Heart right ventricle (tissue), 16 donors: Measurements from ENCODE around the gene SV2A. TPM values are rescaled to one million over a fixed set of nuclear protein-coding genes. Genes with fewer than 3 reads are reported as not detected.

ENCODE experiments used
- ATAC-seq, 8 donors: fragments of 200-7000 bp; cut with Tn5 transposase; one replicate each; pipeline ENCODE4 v1.9.1; 2020; ENCODE audit warnings: mild to moderate bottlenecking in 8 of 8, moderate library complexity in 8 of 8, moderate number of reproducible peaks in 1 of 8
- DNase-seq, 2 donors: peaks; one replicate each; pipeline ENCODE4 v3.0.0-alpha.2; 2020
- H3K27ac ChIP-seq, 10 donors: fragments of 200-600 bp; sonication (generic) in 2 of 10; one replicate each; pipeline versions ENCODE4 v1.5.0 to v1.8.0; 2020 to 2022; ENCODE audit warnings: mild to moderate bottlenecking in 3 of 10
- H3K27me3 ChIP-seq, 7 donors: fragments of 200-600 bp; one replicate each; pipeline ENCODE4 v1.8.0; 2021 to 2022; ENCODE audit warnings: mild to moderate bottlenecking in 2 of 7
- H3K36me3 ChIP-seq, 9 donors: fragments of 200-600 bp; sonication (generic) in 1 of 9; one replicate each; pipeline versions ENCODE4 v1.5.0 to v1.8.0; 2020 to 2022; ENCODE audit warnings: mild to moderate bottlenecking in 2 of 9
- H3K4me1 ChIP-seq, 9 donors: fragments of 200-600 bp; sonication (generic) in 1 of 9; one replicate each; pipeline versions ENCODE4 v1.5.0 to v1.8.0; 2020 to 2022; ENCODE audit warnings: mild to moderate bottlenecking in 4 of 9
- H3K4me3 ChIP-seq, 10 donors: fragments of 200-600 bp; sonication (generic) in 2 of 10; one replicate each; pipeline versions ENCODE4 v1.5.0 to v1.8.0; 2020 to 2022; ENCODE audit warnings: mild to moderate bottlenecking in 7 of 10, moderate library complexity in 2 of 10
- H3K9me3 ChIP-seq, 11 donors: fragments of 200-600 bp in 10 of 11; sonication (generic) in 2 of 11; one replicate each; pipeline versions ENCODE4 v1.5.0 to v1.8.0; 2013 to 2022; ENCODE audit warnings: mild to moderate bottlenecking in 2 of 11, control low read depth in 1 of 11, moderate library complexity in 1 of 11
- CTCF ChIP-seq, 9 donors: fragments of 200-600 bp; sonication (generic) in 2 of 9; IDR thresholded peaks; one replicate each; pipeline versions ENCODE4 v1.5.0 to v1.8.0; 2021 to 2022; ENCODE audit warnings: antibody characterized with exemption in 9 of 9, mild to moderate bottlenecking in 5 of 9, moderate library complexity in 1 of 9
- WGBS, 2 donors: extraction: QIAGEN DNeasy Blood & Tissue Kit; methylation state at CpG; one replicate each; pipeline ENCODE4 v1.1.7; 2013; ENCODE audit warnings: inconsistent platforms in 1 of 2; 5-methylcytosine and 5-hydroxymethylcytosine counted together
- intact Hi-C, 10 donors: fragments of 100-400 bp; cut with DNase I; formaldehyde crosslinking; loops; one replicate each; pipeline versions ENCODE4 v1.11.1 to v1.14.2; 2022
- polyA plus RNA-seq, 2 donors: library from polyadenylated mRNA; stranded (reverse); fragments of 200-250 nt; gene quantifications; one replicate each; pipeline ENCODE4 v1.2.3, GENCODE V29; 2013
- total RNA-seq, 10 donors: library from RNA; stranded (reverse); fragmentation: NEBNext Ultra II Directional in 3 of 10; extraction: Animal tissue kit (Norgen Biotek cat#: 25700) in 3 of 10; gene quantifications; one replicate each; pipeline versions ENCODE4 v1.2.1 to v1.2.4, GENCODE V29; 2021 to 2023
- donor health status: Arrhythmogenic right ventricular cardiomyopathy.
- donor health status: ischemic (EF 13 %, LVEDD 7.1; RV severe dilation, severe dysfunction).
- donor health status: healthy with polysubstance abuse.
- donor health status: DM: no; HTN: yes; CAD: no.
- donor health status: DM: no; HTN: no; CAD: no.
- donor health status: ischemic (EF 25% LVEDD 6.9; RV normal size, moderate dysfunction).
- donor health status: ischemic (EF 25% LVEDD 5.7; RV mildly dilated, moderate dysfunction).
- donor health status: healthy.
- donor health status: DM: yes; HTN: yes; CAD: no.
- donor health status: Ischemic cardiomyopathy.
- donor health status: ischemic (EF 35%, LVEDD 5.7; RV mildly dilated, moderate dysfunction).
- donor health status: nonischemic (EF 11% LVEDD 7.7; RV severe dilation, severe dysfunction).
- donor health status: DM: yes; HTN: yes; CAD: no.
- donor health status: PGD.
- donor health status: ischemic (EF 29% LVEDD 5.4; RV normal size, mild dysfunction).
- donor health status: nonischemic (EF 23%, LVEDD 6.1; RV moderate dilation, normal function).

SV2A gene
- total and polyA plus RNA-seq, 12 donors: 0.14 to 0.68 (median 0.37) TPM

DNA sequence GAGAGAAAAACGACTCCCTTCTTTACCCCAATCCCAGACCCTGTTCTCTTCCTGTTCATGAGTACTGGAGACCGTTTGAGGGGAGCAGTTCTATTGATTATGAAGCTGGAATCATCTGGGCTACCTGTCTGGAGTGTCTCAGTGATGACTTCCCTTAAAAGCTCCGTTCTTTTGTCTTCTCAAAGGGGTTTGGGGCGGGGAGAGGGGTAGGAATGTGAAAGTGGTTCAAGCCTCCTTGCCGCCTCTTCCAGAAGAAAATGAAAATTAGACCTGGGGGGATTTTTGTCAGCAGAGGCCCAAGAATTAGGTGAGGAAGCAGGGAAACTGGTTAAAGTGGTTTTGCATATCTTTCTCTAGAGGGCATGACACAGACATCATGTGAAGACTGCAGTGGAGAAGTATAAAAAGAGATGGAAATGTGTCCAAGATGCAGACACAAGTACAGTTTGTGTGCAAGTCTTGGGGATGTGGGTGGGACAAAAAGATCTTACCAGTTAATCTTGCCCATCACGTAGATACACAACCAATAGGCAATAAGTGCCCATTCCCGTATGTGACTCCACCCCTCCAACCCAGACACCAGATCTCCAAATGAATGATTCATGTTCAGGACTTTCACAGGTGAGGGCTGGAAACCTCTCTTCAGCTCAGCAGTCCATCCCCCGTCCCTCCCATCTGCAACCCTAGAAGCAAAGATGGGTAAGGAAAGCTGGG, 19.5 kb upstream of the SV2A start:
- TF ChIP-seq CTCF (IDR thresholded peaks at IDR 0.05): no peak
- ATAC-seq (no peak), DNase-seq (no peak)
- peak overlapping the region; percentile 10 to 63 (median 49) for H3K4me3 ChIP-seq
- peak overlapping the region in 6 of 10 donors; percentile 19 to 84 (median 74) for H3K27ac ChIP-seq
- peaks cover 0 to 59% (median 40%) of the 10 kb centered on the region in 9 donors for H3K4me1 ChIP-seq
- WGBS, 2 donors: 22 to 28% methylated on average over 8 of the region's 8 CpGs
- H3K36me3 ChIP-seq: peaks cover 0 to 7% (median 0%) of the 10 kb centered on the region in 9 donors
- H3K27me3 ChIP-seq: no peaks in the 10 kb centered on the region
- intact Hi-C loops: loop anchor here in 1 of 10 donors (5.0 kb wide), 1 partner anchor 40 kb away; the partner anchor contains the start of gene BOLA1
- no peaks in the 10 kb centered on the region for H3K9me3 ChIP-seq

- WGBS, 2 donors: 21 to 22% methylated on average over 18 of the region's 18 CpGs
- DNase-seq (no peak), ATAC-seq (peak in 7 of 8 donors; percentile 13 to 60 (median 28))
- Histone ChIP-seq H3K9me3 (no peaks in the 10 kb centered on the region), H3K4me1 (peaks cover 0 to 54% (median 37%) of the 10 kb centered on the region in 9 donors), H3K4me3 (peak within 1 kb of the TSS; percentile 10 to 63 (median 49)), H3K27me3 (no peaks in the 10 kb centered on the region), H3K27ac (peak within 1 kb of the TSS in 6 of 10 donors; percentile 19 to 84 (median 74)), H3K36me3 (peaks cover 0 to 15% (median 0%) of the 10 kb centered on the region in 9 donors)
- intact Hi-C loops: loop anchor here in 1 of 10 donors (5.0 kb wide), 1 partner anchor 39 kb away; the partner anchor contains the start of gene BOLA1
- TF ChIP-seq CTCF (IDR thresholded peaks at IDR 0.05): no peak
Observed at GRCh38 chr1:149936170-149936991, 18.7 kb upstream of the SV2A start, which contains the start of gene MTMR11. Gene MTMR11 (minus strand): TSS chr1:149936879. CDS start chr1:149936647, 232 bp downstream.

GRCh38 chr1:149934356-149934755, 16.7 kb upstream of the SV2A start:
- Histone ChIP-seq H3K27me3 (no peaks in the 10 kb centered on the region), H3K9me3 (no peaks in the 10 kb centered on the region), H3K4me1 (peaks cover 0 to 47% (median 34%) of the 10 kb centered on the region in 9 donors), H3K27ac (peak overlapping the region in 1 of 10 donors; percentile 18), H3K36me3 (peaks cover 0 to 32% (median 0%) of the 10 kb centered on the region in 9 donors), H3K4me3 (no peak overlapping the region)
- intact Hi-C loops: loop anchor here in 1 of 10 donors (5.0 kb wide), 1 partner anchor 37 kb away; the partner anchor contains the start of gene BOLA1
- WGBS, 2 donors: 52 to 68% methylated on average over 2 of the region's 2 CpGs
- TF ChIP-seq CTCF (IDR thresholded peaks at IDR 0.05): no peak
- DNase-seq (no peak), ATAC-seq (no peak)

DNA sequence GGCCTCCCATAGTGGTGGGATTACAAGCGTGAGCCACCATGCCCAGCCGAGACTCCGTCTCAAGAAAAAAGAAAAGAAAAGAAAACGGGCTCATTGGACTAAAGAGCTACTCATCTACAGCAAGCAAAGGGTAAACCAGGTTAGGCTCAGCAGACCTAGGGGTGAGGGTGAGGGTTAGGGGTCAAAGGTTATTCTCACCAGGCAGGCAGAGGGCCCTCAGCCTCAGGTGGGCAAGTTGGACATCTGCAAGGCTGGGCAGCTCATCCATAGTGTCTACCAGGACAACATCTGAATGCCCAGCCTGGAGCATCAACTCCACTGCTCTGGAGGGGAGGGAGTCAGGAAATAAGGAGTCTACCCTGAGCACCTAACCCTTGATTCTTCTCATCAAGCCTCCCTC, 15.6 kb upstream of the SV2A start:
- Histone ChIP-seq H3K4me1 (peaks cover 0 to 43% (median 27%) of the 10 kb centered on the region in 9 donors), H3K9me3 (no peaks in the 10 kb centered on the region), H3K27ac (no peak overlapping the region), H3K4me3 (no peak overlapping the region), H3K36me3 (peaks cover 0 to 32% (median 0%) of the 10 kb centered on the region in 9 donors), H3K27me3 (no peaks in the 10 kb centered on the region)
- no peak for DNase-seq
- ATAC-seq: no peak
- 95 to 96% methylated on average over 4 of the region's 4 CpGs for WGBS, 2 donors
- TF ChIP-seq CTCF (IDR thresholded peaks at IDR 0.05): no peak
- intact Hi-C loops: loop anchor here in 1 of 10 donors (5.0 kb wide), 1 partner anchor 36 kb away; the partner anchor contains the start of gene BOLA1
